Hindlimb muscle (tissue), 1 donor: ENCODE results near the gene SPCS1. TPM values are rescaled to one million over a fixed set of nuclear protein-coding genes. Genes with fewer than 3 reads are reported as not detected.
A peak's percentile ranks its signal among the peaks of the same experiment; 100 is the strongest.
"Not testable (repeated sequence)": the region's sequence is repeated elsewhere in the genome, so short reads cannot be mapped to it uniquely, and the experiment has no call there.

Source experiments
- DNase-seq: peaks from one replicate; pipeline ENCODE4 v3.0.0-alpha.2; 2013
- polyA plus RNA-seq: library from polyadenylated mRNA; unstranded; fragments of 120-200 nt; gene quantifications from one replicate; pipeline ENCODE4 v1.2.1, GENCODE V29; 2013; ENCODE audit not compliant: insufficient read length

SPCS1 gene
- polyA plus RNA-seq, 1 donor = 79.2 TPM

DNA sequence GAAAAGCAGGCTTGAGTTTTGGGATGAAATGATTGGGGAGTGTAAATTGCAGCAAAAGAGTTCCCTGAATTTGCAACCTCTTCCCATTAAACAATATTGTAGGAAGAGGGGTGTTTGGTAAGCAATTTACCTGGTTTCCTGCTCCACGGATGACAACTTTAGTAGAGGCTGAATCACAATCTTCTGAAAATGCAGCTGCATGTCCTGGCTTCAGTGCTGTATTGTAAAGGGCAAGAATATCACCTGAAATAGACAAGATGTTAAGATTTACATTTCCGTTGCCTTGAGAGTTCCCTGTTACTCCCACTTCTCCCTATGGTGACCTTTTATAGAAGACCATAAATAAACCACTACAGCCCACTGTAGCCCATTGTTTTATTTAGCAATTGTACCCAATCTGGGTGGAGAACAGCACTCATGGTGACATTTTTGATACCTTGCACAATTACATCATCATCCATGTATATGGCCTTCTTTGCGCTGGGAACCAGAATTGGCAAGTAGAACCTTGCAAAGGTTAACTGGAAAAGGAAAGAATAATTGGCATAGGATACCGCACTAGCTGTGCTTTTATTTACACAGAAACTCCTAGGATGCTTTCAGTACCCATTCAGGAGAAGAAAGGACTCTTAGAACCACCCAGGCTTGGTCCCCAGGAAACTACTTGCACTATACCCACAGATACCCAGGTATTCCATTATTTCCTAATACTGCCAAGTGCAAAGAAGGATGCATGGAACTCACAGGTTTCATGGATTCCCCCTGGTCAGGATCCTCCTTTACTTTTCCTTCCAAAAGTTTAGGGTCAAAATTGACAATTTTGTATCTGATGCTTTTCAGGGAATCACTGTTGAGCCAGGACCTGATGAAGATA lies 9.9 kb upstream of the SPCS1 start:
- no peak for DNase-seq

DNA sequence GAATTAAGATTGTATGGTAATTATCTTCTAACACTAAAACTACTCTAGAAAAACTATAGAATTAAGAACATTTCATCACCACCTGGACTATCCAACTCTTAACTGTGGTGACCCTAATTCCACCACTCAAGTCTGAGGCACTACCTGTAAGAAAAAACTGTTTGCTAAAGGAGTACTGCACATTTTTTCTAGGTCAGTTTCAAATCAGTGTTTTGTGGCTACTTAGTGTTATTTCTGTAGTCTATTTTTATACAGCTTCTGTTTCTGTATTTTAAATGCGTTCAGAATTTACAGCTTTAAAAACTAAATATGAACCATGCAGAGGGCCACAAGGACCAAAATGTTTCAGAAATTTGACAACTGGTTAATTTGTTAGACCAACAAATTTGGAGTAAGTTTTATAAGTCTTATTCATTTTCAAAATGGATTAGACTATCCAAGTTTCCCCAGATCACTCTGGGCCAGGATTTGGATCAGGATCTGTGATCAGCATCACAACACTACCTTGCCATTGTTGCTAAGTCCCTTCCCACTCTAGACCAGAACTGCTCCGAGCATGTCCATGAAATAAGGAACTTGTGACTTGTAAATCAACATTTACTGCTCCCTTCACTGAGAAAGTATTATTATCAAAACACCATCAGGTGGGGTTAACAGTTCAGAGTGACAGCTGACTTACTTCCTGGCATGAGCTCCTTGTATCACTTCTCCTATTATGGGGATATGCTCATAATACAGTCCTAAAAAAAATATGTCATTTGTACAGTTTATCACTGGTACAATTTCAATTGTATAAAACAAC lies 8.9 kb upstream of the SPCS1 start:
- DNase-seq = no peak

DNA sequence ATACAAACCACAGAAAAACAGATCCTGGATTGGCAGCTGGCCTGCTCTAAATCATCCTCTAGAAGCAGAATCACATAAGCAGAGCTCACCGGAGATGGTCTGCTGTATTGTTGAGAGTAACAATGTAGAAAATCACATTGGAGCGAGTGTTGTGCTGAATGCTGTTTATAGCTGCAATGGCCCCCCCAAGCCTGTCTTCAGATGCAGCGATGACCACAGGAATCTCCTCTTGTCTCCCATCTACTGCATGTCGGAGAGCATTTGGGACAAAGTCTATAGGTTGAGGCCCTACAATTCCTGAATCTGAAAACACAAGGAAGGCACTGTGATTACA lies 8.3 kb upstream of the SPCS1 start:
- no peak for DNase-seq

DNA sequence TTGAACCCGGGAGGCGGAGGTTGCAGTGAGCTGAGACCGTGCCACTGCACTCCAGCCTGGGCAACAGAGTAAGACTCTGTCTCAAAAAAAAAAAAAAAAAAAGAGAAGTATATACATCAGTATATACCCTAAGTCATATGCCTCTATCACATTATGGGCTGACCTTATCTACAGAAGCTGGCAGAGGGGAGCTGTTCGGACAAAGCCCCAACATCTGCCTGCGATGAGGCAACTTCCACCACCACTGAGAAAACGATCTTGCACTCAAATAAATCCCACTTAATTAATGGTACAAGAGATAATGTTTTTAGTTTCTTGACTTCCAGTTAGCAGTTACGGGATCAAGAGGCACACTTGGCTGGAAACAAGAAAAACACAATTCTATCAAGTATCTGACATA lies 2.6 kb upstream of the SPCS1 start:
- no peak for DNase-seq

DNA sequence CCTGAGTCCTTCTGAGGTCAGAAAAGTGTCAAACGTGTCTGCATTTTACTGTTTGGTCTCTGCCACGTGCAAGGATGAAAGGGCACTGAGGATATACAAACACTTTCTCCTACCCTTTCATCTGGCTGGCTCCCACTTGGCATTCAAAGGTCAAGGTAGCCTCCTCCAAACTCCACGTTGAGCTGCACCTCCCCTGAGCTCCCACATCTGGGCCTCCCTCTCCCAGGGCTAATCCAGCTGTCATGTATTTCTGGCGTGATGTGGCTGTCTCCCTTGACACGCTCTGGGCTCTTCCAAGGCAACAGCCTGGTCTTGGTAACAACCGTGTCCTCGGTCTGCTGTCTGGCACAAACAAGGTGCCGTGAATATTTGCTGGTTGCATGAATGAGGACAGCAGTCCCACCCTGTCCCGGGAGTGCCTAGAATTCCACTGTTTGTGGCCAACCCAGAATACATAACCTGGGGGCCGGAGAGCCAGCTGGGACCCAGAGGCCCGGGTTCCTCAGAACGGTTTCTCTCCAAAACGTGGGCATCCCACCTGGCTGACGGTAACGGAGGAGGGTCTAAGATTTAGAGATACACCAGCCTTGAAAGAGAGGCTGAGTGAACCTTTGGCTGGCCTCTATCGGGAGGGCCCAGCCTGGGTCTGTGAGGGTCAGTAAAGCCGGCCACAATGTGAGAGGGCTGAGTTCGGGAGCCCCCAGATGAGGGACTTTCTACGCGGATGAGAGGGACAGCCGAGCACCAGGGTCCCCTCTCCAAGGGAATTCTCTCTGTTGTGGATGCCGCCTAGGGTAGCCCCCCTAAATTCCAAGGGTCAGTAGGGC lies 1.1 kb upstream of the SPCS1 start:
- peak; percentile 50 for DNase-seq

DNA sequence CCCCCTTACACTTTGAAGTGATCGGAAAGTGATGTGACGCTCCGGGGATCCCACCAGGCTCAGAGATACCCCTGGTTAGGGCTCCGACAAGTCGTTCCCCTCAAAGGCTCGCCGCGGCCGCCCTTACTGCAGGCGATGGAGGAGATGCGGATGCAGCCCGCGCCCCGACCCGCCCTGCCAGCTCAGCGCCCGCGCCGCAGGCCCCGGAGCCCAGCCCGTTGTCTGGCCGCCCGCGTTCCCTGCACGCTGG lies 543 bp upstream of the SPCS1 start:
- no peak for DNase-seq

DNA sequence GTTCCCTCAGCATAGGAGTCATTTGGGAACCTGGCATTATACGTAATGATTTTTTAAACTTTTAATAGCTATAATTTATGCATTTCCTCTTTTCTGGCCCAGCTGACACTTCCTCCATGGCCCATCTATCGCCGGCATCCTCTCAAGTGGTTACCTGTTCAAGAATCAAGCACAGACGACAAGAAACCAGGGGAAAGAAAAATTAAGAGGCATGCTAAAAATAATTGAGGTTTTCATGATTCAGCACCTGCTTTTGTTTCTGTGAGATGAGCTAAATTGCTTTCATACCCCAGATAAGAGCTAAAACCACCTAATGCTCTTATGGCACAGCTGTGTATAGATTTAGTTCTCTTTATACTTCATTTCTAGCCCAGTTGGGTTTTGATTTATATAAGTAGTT lies 1.7 kb downstream of the SPCS1 start:
- no peak for DNase-seq

DNA sequence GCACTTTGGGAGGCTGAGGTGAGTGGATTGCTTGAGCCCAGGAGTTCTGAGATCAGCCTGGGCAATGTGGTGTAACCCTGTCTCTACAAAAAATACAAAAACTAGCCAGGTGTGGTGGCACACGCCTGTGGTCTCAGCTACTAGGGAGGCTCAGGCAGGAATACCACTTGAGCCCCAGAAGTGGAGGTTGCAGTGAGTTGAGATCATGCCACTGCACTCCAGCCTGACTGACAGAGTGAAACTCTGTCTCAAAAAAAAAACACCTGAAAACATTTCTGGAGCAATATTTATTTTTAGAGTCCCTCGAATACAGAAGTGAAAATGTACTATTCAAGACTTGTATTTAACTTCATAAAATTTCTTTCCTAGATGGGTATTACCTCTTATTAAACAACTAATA lies 4.6 kb downstream of the SPCS1 start:
- no peak for DNase-seq

DNA sequence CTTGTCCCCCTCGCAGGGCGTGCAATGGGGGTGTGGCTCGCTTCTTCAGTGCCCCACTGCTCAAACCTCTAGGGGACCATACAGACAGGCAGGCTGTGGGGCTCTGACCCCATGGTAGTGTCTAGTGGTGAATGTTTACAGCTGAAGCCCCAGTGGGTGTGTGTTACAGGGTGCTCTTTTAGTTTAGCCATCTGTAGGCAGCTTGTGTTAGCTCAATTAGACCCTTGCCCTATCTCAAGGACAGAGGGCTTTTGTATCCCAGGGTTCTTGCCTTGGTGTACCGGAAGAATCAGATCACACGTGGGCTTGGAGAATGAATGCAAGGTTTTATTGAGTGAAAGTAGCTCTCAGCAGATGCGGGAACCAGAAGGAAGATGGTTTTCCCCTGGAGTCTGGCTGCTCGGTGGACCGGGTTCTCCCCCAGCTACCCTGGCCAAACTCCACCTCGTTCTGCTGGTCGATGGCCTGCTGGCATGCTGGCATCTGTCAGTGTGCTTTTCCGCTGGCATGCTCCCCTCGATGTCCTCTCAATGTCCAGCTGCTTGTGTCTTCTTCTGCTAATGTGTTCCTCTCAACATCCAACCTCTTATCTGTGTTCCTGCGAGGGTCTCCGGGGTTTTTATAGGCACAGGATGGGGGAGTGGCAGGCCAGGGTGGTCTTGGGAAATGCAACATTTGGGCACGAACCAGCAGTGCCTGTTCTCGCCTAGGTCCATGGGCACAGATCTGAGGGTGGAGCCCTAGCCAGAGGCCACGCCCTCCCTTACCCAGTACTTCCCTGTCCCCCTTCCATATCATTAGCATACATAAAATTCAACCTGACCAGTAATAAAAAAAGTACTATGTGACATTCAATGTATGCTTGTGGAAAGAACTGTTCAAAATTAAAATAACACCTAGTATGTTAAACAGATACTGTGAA lies 6.6 kb downstream of the SPCS1 start:
- DNase-seq = no peak

DNA sequence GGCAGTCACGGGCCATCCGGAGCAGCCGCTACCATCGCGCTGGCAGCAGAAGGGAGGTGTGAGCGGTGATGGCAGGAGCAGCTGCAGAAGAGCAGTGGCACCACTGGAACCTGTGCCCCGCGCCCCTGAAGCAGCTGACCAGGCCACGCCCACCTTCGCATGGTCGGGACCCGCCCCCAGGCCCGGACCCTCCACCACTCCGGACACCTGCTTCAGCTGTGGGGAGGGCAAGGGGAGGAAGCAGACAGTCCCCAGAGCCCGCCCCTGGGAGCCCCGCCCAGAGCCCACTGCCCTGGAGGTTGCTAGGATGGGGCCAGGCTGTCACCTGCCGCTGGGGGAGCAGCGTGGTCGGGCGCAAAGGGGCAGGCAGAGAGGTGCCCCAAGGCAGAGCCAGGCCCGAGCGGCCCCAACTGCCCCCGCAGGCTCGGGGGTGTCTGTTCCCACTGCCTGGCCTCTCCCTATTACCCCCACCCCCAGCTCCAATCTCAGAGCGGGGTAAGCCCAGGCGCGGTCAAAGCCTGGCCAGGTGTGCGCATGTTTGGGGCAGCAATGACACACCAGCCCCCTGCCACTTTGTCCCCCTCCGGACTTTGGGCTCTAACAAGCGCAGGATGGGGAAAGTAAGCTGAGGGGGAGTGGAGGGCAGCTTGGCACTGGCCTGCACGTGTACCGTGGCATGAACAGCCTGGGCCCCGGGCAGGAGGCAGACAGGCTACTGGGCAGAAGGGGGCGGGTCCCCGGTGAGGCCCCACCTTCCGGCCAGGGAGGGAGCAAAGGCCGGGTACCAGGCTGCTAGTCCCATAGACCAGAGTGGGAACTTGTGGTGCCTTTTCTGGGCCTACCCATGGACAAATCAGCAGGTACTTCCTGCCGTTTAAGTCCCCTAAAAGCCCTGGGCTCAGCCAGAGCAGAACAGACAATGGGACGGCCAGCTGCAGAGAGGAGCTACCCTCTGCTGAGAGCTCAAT lies 8.7 kb downstream of the SPCS1 start:
- DNase-seq = no peak

DNA sequence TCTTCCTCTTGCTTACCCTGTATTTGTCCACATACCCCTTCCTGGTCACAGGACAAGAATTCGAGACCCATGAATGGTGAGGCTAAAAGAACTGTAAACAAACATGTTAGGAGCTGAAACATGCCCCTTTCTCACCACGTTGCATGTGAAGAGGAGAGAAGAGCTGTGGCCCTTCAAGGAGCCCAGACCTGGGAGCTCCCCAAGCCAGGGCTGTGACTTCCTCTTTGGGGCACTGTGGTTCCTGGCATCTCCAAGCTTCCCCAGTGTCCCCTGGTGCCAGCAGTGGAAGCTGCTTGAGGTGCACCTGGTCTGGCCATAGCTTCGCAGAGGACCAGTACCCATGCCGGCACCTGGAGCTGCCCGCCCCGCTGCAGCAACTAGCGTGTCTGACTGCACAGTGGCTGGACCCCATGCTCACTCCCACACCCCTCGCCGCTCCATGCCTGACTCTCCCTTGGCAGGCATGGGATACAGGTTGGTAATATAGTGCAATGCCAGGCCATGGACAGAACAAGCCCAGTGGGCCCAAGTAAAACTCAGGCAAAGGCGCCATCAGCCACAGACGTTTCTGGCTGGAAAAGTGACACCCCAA lies 9.9 kb downstream of the SPCS1 start:
- DNase-seq = no peak

DNA sequence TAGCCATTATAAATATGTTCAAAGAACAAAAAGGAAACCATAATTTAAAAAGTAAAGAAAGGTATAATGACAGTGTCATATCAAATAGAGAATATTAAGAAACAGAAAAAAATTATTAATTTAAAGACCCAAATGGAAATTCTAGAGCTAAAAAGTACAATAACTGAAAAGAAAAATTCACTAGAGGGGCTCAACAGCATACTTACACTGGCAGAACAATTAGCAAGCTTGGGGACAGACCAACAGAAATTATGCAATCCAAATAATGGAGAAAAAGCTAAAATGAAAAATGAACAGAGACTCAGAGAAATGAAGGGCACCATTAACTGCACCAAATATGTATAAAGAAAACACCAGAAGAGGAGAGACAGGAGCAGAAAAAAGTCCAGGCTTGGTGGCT lies 13.7 kb downstream of the SPCS1 start:
- DNase-seq = no peak

DNA sequence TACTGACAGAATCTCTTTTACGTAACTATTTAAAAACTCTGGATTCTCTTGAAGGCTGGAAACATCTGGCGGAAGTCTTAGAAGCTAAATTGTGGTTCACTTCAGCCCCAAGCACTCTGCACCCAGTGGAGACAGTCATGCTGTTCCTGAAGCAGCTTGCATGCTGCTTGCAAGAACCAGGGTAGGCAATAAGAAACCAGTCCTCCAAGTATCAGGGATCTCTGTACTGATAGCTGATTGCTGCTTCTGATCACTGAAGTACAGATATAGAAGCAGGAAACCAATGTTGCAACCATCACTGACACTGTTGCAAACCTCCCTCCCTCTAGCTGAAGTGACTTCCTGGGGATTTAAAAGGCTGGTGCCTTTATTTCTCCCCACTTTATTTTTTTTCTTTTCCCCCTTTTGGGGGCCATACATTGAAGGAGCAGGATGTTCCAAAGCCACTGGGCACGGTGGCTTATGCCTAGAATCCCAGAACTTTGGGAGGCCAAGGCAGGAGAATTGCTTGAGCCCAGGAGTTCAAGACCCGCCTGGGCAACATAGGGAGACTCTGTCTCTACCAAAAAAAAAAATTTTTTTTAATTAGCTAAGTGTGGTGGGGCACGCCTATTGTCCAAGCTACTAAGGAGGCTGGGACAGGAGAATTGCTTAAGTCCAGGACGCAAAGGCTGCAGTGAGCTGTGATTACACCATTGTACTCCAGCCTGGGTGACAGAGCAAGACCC lies 15.3 kb downstream of the SPCS1 start:
- no peak for DNase-seq

DNA sequence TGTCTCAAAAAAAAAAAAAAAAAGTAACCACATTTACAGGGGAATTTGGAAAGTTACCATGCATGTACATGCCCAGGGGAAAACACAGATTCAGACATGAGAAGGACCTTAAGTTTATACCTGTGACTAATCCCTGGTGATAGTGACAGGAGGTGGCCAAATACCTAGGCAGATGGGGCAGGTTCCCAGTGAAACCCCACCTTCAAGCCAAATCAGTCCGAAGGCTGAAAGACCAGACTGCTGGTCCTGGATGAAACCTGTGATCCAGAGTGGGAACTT lies 15.8 kb downstream of the SPCS1 start:
- no peak for DNase-seq

DNA sequence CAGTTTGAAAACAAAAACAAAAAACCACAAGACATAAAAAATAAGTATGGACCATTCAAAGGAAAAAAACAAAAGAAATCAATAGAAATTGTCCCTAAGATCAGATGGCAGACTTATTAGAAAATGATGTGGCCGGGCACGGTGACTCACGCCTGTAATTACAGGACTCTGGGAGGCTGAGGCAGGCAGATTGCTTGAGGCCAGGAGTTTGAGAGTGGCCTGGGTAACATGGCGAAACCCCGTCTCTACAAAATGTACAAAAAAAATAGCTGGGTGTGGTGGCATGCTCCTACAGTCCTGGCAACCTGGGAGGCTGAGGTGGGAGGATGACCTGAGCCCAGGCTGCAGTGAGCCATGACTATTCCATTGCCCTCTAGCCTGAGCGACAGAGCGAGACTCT lies 16.6 kb downstream of the SPCS1 start:
- no peak for DNase-seq

DNA sequence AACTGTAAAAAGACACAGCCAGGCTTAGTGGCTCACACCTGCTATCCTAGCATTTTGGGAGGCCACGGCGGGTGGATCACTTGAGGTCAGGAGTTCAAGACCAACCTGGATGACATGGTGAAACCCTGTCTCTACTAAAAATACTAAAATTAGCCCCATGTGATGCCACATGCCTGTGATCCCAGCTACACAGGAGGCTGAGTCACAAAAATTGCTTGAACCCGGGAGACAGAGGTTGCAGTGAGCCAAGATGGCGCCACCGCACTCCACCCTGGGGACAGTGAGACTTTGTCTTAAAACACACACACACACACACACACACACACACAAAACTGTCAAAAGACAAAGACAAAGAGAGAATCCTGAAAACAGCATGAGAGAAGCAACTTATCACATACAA lies 18.0 kb downstream of the SPCS1 start:
- no peak for DNase-seq

DNA sequence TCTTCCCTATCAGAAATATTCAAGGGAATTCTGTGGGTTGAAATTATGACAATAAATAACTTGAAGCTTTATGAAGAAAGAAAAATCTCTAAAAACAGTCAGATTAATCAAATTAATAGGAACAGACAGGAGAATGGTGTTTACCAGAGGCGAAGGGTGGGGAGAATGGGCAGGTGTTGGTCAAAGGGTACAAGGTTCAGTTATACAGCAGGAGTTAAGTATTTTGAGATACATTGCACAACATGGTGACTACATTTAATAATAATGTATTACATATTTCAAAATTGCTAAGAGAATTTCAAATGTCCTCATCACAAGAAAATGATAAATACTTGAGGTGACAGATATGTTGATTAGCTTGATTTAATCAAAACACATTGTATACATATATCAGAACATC lies 18.6 kb downstream of the SPCS1 start:
- DNase-seq = no peak

DNA sequence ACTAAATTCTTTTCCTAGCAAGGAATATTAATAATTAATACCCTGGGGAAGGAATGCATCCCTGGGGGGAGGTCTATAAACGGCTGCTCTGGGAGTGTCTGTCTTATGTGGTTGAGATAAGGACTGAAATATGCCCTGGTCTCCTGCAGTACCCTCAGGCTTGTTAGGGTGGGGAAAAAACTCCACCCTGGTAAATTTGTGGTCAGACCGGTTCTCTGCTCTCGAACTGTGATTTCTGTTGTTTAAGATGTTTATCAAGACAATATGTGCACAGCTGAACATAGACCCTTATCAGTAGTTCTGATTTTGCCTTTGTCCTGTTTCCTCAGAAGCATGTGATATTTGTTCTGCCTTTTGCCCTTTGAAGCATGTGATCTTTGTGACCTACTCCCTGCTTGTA lies 22.8 kb downstream of the SPCS1 start:
- DNase-seq = not testable (repeated sequence)

DNA sequence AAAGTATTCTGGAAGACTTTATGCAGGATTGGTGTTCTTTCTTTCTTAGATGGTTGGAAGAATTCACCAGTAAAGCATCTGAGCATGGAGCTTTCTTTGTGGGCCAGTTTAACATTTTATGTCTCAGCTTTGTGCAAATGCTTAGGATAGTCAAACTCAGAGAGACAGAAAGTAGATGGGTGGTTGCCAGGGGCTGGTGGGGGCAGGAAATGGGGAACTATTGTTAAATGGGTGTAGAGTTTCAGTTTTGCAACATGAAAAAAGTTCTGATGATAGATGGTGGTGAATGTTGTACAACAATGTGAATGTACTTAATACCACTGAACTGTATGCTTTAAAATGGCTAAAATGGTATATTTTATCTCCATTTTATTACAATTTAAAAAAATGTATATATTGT lies 24.8 kb downstream of the SPCS1 start:
- no peak for DNase-seq

DNA sequence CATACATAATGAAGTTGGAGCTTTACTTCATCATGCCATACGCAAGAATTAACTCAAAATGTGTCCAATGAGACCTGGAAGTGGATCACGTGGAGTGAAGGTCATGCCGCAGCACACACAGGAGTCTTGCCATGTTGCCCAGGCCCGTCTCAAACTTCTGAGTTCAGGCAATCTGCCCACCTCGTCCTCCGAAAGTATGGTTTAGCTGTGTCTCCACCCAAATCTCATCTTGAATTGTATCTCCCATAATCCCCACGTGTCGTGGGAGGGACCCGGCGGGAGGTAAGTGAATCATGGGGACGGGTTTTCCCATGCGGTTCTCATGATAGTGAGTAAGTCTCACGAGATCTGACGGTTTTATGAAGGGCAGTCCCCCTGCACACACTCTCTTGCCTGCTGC lies 25.7 kb downstream of the SPCS1 start:
- DNase-seq = no peak
